ENCODE measurements around the gene DPF3. TPM values are rescaled to one million over a fixed set of nuclear protein-coding genes. Genes with fewer than 3 reads are reported as not detected.

The DPF3 gene
- total RNA-seq, 3 donors from 2014 or later (not counting 1 experiment from before 2014, with no cell fraction given) = 1.4 to 1.8 (median 1.4) TPM

GRCh38 chr14:72711936-72712335, 182.0 kb downstream of the DPF3 start:
- ATAC-seq (no peak), DNase-seq (no peak)
- H3K27ac Mint-ChIP-seq = no peak overlapping the region
- no peaks in the 10 kb centered on the region for H3K36me3 ChIP-seq (ENCODE audit: control insufficient read depth, insufficient read depth, low read length)
- no peaks in the 10 kb centered on the region for H3K9me3 Mint-ChIP-seq
- H3K27me3 ChIP-seq (ENCODE audit: control insufficient read depth, insufficient read depth, low read length) = no peaks in the 10 kb centered on the region
- no peak overlapping the region for H3K27ac ChIP-seq (ENCODE audit: low read length)
- H3K4me3 ChIP-seq (ENCODE audit: low read length) = no peak overlapping the region
- H3K36me3 Mint-ChIP-seq = no peaks in the 10 kb centered on the region
- peaks cover 46% of the 10 kb centered on the region for H3K4me1 ChIP-seq (ENCODE audit: control insufficient read depth, insufficient read depth, low read length)
- intact Hi-C loops (cut with micrococcal nuclease) = no loop called here
- H3K9me3 ChIP-seq (ENCODE audit: control insufficient read depth, insufficient read depth, low read length) = no peaks in the 10 kb centered on the region
- peaks cover 19 to 29% of the 10 kb centered on the region in 2 donors for H3K27me3 Mint-ChIP-seq (ENCODE audit: low read depth in 2 of 2)
- H3K4me1 Mint-ChIP-seq = peaks cover 36 to 51% of the 10 kb centered on the region in 2 donors
- no peak overlapping the region for H3K4me3 Mint-ChIP-seq
- WGBS (ENCODE audit: insufficient coverage) = 95% methylated on average over 12 of the region's 12 CpGs
- TF ChIP-seq CTCF (IDR thresholded peaks at IDR 0.05) = no peak

- no peak for TF ChIP-seq CTCF (IDR thresholded peaks at IDR 0.05)
Observed at GRCh38 chr14:72709916-72710611, 183.8 kb downstream of the DPF3 start.

GRCh38 chr14:72708708-72709475, 185.0 kb downstream of the DPF3 start:
- Histone ChIP-seq H3K36me3 (ENCODE audit: control insufficient read depth, insufficient read depth, low read length) (no peaks in the 10 kb centered on the region), H3K27ac (ENCODE audit: low read length) (no peak overlapping the region), H3K27me3 (ENCODE audit: control insufficient read depth, insufficient read depth, low read length) (no peaks in the 10 kb centered on the region), H3K4me3 (ENCODE audit: low read length) (no peak overlapping the region), H3K9me3 (ENCODE audit: control insufficient read depth, insufficient read depth, low read length) (no peaks in the 10 kb centered on the region), H3K4me1 (ENCODE audit: control insufficient read depth, insufficient read depth, low read length) (peaks cover 16% of the 10 kb centered on the region)
- Mint-ChIP-seq H3K9me3 (no peaks in the 10 kb centered on the region), H3K27ac (no peak overlapping the region), H3K4me3 (no peak overlapping the region), H3K4me1 (peaks cover 6 to 27% of the 10 kb centered on the region in 2 donors), H3K27me3 (ENCODE audit: low read depth in 2 of 2) (peaks cover 27 to 36% of the 10 kb centered on the region in 2 donors), H3K36me3 (no peaks in the 10 kb centered on the region)
- intact Hi-C loops (cut with micrococcal nuclease) = no loop called here
- no peak for TF ChIP-seq CTCF (IDR thresholded peaks at IDR 0.05)
- DNase-seq (no peak), ATAC-seq (no peak)
- WGBS (ENCODE audit: insufficient coverage) = 91% methylated on average over 12 of the region's 13 CpGs

More at GRCh38 chr14:72709916-72710611, 183.8 kb downstream of the DPF3 start:
- no peak for DNase-seq
- no peaks in the 10 kb centered on the region for H3K36me3 ChIP-seq (ENCODE audit: control insufficient read depth, insufficient read depth, low read length)
- no peak for ATAC-seq
- H3K27me3 Mint-ChIP-seq (ENCODE audit: low read depth in 2 of 2) = peaks cover 22 to 29% of the 10 kb centered on the region in 2 donors
- peaks cover 18 to 32% of the 10 kb centered on the region in 2 donors for H3K4me1 Mint-ChIP-seq
- H3K9me3 ChIP-seq (ENCODE audit: control insufficient read depth, insufficient read depth, low read length) = no peaks in the 10 kb centered on the region
- WGBS (ENCODE audit: insufficient coverage) = 96% methylated on average over 7 of the region's 7 CpGs
- H3K4me3 Mint-ChIP-seq = no peak overlapping the region
- no peak overlapping the region for H3K27ac Mint-ChIP-seq
- no peak overlapping the region for H3K4me3 ChIP-seq (ENCODE audit: low read length)
- H3K9me3 Mint-ChIP-seq = no peaks in the 10 kb centered on the region
- H3K36me3 Mint-ChIP-seq = no peaks in the 10 kb centered on the region
- intact Hi-C loops (cut with micrococcal nuclease) = no loop called here
- H3K4me1 ChIP-seq (ENCODE audit: control insufficient read depth, insufficient read depth, low read length) = peaks cover 27% of the 10 kb centered on the region
- no peak overlapping the region for H3K27ac ChIP-seq (ENCODE audit: low read length)
- H3K27me3 ChIP-seq (ENCODE audit: control insufficient read depth, insufficient read depth, low read length) = no peaks in the 10 kb centered on the region
